ENCODE measurements around the gene RPS21. TPM values are rescaled to one million over a fixed set of nuclear protein-coding genes. Genes with fewer than 3 reads are reported as not detected.

Gene RPS21
- total and polyA plus RNA-seq, 2 of the 13 experiments (the other 11 are each of a cell fraction or from before 2014, with no cell fraction given) = 2,647 to 11,063 TPM

DNA sequence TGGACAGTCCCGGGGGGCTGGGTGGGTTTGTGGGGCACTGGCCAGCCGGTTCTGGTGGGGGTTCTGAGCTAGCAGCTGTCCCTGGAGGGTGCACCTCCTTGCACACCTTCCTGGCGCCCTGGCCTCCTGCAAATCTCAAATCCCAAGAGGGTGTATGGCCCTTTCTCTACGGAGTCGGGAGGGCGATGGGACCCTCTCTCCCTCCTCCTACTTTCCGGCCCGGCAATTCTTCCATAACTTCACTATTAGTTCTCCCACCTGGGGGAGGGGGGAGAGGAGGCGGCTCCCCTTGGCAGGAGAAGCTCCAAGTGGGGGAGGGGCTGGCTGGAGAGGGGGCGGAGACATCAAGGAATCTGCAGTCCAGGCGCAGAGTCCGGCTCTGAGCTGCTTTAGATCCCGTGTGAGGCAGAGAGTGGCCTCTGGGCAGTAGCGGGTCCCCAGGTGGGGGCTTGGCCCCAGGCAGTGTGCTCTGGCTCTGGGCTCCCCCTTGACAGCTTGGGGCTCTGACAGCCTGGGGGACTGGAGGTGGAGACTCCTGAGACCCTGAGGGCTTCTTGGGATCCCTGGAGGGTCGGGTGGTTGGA lies 18.4 kb upstream of the RPS21 start (continued):
- TF ChIP-seq, protein P1, sequence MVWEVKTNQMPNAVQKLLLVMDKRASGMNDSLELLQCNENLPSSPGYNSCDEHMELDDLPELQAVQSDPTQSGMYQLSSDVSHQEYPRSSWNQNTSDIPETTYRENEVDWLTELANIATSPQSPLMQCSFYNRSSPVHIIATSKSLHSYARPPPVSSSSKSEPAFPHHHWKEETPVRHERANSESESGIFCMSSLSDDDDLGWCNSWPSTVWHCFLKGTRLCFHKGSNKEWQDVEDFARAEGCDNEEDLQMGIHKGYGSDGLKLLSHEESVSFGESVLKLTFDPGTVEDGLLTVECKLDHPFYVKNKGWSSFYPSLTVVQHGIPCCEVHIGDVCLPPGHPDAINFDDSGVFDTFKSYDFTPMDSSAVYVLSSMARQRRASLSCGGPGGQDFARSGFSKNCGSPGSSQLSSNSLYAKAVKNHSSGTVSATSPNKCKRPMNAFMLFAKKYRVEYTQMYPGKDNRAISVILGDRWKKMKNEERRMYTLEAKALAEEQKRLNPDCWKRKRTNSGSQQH (CRISPR knock-in tag; IDR thresholded peaks at IDR 0.05; ENCODE audit: low read depth) = peak; percentile 77; the same call in 1 of the 2 replicates
- no peak for TF ChIP-seq ZNF7 (CRISPR knock-in tag; IDR thresholded peaks at IDR 0.05)
- TF ChIP-seq KDM5A (IDR thresholded peaks at IDR 0.05; ENCODE audit: borderline replicate concordance, low read length) = no peak
- peak; percentile 48; the same call in 1 of the 2 replicates for TF ChIP-seq ZNF878 (CRISPR knock-in tag; IDR thresholded peaks at IDR 0.05)
- TF ChIP-seq ZFP36L2 (CRISPR knock-in tag; IDR thresholded peaks at IDR 0.05) = no peak
- no peak; the same call in 1 of the 2 replicates for TF ChIP-seq ELF4 (CRISPR knock-in tag; IDR thresholded peaks at IDR 0.05; ENCODE audit: borderline replicate concordance)
- peak; percentile 28 for TF ChIP-seq ZMYM2 (CRISPR knock-in tag; IDR thresholded peaks at IDR 0.05)
- no peak for TF ChIP-seq GABPA (IDR thresholded peaks at IDR 0.05; ENCODE audit: low read depth, low read length)
- TF ChIP-seq GABPA (CRISPR knock-in tag; IDR thresholded peaks at IDR 0.05; ENCODE audit: low read depth) = no peak
- TF ChIP-seq, protein P2, sequence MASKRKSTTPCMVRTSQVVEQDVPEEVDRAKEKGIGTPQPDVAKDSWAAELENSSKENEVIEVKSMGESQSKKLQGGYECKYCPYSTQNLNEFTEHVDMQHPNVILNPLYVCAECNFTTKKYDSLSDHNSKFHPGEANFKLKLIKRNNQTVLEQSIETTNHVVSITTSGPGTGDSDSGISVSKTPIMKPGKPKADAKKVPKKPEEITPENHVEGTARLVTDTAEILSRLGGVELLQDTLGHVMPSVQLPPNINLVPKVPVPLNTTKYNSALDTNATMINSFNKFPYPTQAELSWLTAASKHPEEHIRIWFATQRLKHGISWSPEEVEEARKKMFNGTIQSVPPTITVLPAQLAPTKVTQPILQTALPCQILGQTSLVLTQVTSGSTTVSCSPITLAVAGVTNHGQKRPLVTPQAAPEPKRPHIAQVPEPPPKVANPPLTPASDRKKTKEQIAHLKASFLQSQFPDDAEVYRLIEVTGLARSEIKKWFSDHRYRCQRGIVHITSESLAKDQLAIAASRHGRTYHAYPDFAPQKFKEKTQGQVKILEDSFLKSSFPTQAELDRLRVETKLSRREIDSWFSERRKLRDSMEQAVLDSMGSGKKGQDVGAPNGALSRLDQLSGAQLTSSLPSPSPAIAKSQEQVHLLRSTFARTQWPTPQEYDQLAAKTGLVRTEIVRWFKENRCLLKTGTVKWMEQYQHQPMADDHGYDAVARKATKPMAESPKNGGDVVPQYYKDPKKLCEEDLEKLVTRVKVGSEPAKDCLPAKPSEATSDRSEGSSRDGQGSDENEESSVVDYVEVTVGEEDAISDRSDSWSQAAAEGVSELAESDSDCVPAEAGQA (IDR thresholded peaks at IDR 0.05; ENCODE audit: low read depth) = no peak
- TF ChIP-seq, protein P2 (CRISPR knock-in tag; IDR thresholded peaks at IDR 0.05; ENCODE audit: borderline replicate concordance) = no peak
- no peak for TF ChIP-seq ZNF598 (CRISPR knock-in tag; IDR thresholded peaks at IDR 0.05; ENCODE audit: borderline replicate concordance)
- 0 out of 2 replicates have a peak, but pooled peaks have one; percentile 28 for TF ChIP-seq ZSCAN30 (CRISPR knock-in tag; IDR thresholded peaks at IDR 0.05)
- no peak for TF ChIP-seq PHB2 (IDR thresholded peaks at IDR 0.05; ENCODE audit: partially characterized antibody)
- TF ChIP-seq ZMAT3 (CRISPR knock-in tag; conservative IDR thresholded peaks at IDR 0.05) = no peak
- TF ChIP-seq, protein P3, sequence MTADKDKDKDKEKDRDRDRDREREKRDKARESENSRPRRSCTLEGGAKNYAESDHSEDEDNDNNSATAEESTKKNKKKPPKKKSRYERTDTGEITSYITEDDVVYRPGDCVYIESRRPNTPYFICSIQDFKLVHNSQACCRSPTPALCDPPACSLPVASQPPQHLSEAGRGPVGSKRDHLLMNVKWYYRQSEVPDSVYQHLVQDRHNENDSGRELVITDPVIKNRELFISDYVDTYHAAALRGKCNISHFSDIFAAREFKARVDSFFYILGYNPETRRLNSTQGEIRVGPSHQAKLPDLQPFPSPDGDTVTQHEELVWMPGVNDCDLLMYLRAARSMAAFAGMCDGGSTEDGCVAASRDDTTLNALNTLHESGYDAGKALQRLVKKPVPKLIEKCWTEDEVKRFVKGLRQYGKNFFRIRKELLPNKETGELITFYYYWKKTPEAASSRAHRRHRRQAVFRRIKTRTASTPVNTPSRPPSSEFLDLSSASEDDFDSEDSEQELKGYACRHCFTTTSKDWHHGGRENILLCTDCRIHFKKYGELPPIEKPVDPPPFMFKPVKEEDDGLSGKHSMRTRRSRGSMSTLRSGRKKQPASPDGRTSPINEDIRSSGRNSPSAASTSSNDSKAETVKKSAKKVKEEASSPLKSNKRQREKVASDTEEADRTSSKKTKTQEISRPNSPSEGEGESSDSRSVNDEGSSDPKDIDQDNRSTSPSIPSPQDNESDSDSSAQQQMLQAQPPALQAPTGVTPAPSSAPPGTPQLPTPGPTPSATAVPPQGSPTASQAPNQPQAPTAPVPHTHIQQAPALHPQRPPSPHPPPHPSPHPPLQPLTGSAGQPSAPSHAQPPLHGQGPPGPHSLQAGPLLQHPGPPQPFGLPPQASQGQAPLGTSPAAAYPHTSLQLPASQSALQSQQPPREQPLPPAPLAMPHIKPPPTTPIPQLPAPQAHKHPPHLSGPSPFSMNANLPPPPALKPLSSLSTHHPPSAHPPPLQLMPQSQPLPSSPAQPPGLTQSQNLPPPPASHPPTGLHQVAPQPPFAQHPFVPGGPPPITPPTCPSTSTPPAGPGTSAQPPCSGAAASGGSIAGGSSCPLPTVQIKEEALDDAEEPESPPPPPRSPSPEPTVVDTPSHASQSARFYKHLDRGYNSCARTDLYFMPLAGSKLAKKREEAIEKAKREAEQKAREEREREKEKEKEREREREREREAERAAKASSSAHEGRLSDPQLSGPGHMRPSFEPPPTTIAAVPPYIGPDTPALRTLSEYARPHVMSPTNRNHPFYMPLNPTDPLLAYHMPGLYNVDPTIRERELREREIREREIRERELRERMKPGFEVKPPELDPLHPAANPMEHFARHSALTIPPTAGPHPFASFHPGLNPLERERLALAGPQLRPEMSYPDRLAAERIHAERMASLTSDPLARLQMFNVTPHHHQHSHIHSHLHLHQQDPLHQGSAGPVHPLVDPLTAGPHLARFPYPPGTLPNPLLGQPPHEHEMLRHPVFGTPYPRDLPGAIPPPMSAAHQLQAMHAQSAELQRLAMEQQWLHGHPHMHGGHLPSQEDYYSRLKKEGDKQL (CRISPR knock-in tag; IDR thresholded peaks at IDR 0.05; ENCODE audit: low read depth) = no peak
- no peak for TF ChIP-seq ZNF720 (CRISPR knock-in tag; IDR thresholded peaks at IDR 0.05)
- no peak for TF ChIP-seq ZNF644 (CRISPR knock-in tag; IDR thresholded peaks at IDR 0.05; ENCODE audit: low read depth)
- TF ChIP-seq HNRNPL (IDR thresholded peaks at IDR 0.05; ENCODE audit: low read depth, low read length) = no peak

Data from HepG2 (cell line).